ENCODE data around the gene FNIP2. TPM values are rescaled to one million over a fixed set of nuclear protein-coding genes. Genes with fewer than 3 reads are reported as not detected.

FNIP2 gene
- total RNA-seq, 1 experiment from 2014 or later = 5.2 TPM

DNA sequence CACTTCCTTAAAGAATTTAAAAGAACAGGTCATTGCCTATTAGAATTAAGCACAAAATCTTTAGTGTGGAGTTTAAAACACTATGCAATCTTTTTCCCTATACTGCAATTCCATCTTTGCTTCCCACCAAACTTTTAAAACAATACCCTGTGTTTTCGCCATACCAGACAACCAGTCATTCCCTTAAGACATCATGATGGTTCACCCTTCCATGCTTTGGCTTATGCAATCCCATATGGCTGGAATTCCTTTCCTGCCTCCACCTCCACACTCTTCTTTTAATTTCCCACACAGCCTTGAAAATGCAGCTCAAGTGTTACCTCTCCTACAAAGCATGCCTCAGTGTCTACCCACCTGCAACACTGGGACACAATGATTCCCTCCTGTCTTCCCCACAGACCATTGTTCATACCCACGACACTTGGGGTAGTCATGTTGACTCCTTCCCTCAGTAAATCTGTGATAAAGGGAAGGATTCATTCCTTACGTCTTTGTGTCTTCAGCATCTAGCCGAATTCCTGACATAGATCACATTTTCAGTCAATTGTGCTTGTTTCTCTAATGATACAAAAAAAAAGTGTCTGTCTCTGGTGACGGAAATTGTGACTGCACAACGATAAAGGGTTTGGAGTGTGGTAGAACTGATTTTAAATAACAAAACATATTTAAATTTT is 166.3 kb downstream of the FNIP2 start:
- H3F3A ChIP-seq (ENCODE audit: low read length, unreplicated experiment) = no peaks in the 10 kb centered on the region
- H3K27ac ChIP-seq (ENCODE audit: low read length) = no peak overlapping the region
- DNase-seq (no peak), ATAC-seq (no peak)
- POLR2A ChIA-PET (ENCODE audit: unreplicated experiment) = no interaction called here
- no peak overlapping the region for H3K4me3 ChIP-seq (ENCODE audit: low read length)
- H3K9me3 ChIP-seq (ENCODE audit: low read length) = no peaks in the 10 kb centered on the region
- no peaks in the 10 kb centered on the region for H4K20me1 ChIP-seq (ENCODE audit: low read length)
- H3K9me2 ChIP-seq (replicated peaks; ENCODE audit: low read length) = no peaks in the 10 kb centered on the region
- H3K27me3 ChIP-seq (ENCODE audit: low read length) = no peaks in the 10 kb centered on the region
- H3K36me3 ChIP-seq (ENCODE audit: low read depth, low read length) = no peaks in the 10 kb centered on the region
- no peak overlapping the region for H3K9ac ChIP-seq (ENCODE audit: low read length)
- no peak overlapping the region for H2AFZ ChIP-seq (ENCODE audit: low read length)
- H3K4me2 ChIP-seq (ENCODE audit: low read length) = no peak overlapping the region
- H3K79me2 ChIP-seq (ENCODE audit: low read length) = no peaks in the 10 kb centered on the region
- no TSS peak for BruUV-seq (replicated peaks)
- H3K4me1 ChIP-seq (ENCODE audit: insufficient read depth, low read length) = no peaks in the 10 kb centered on the region
- CTCF ChIA-PET = no interaction called here
- intact Hi-C loops (cut with micrococcal nuclease) = no loop called here
- TF ChIP-seq EZH2 (IDR thresholded peaks at IDR 0.05; ENCODE audit: low read length, unreplicated experiment) = no peak
- TF ChIP-seq, protein P1, sequence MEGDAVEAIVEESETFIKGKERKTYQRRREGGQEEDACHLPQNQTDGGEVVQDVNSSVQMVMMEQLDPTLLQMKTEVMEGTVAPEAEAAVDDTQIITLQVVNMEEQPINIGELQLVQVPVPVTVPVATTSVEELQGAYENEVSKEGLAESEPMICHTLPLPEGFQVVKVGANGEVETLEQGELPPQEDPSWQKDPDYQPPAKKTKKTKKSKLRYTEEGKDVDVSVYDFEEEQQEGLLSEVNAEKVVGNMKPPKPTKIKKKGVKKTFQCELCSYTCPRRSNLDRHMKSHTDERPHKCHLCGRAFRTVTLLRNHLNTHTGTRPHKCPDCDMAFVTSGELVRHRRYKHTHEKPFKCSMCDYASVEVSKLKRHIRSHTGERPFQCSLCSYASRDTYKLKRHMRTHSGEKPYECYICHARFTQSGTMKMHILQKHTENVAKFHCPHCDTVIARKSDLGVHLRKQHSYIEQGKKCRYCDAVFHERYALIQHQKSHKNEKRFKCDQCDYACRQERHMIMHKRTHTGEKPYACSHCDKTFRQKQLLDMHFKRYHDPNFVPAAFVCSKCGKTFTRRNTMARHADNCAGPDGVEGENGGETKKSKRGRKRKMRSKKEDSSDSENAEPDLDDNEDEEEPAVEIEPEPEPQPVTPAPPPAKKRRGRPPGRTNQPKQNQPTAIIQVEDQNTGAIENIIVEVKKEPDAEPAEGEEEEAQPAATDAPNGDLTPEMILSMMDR (conservative IDR thresholded peaks at IDR 0.05; ENCODE audit: low read depth, low read length) = no peak
- TF ChIP-seq EZH2phosphoT487 (IDR thresholded peaks at IDR 0.05; ENCODE audit: borderline replicate concordance, low read length) = no peak

GRCh38 chr4:158936238-158936637 is 167.4 kb downstream of the FNIP2 start:
- H2AFZ ChIP-seq (ENCODE audit: low read length) = no peak overlapping the region
- ChIA-PET POLR2A (ENCODE audit: unreplicated experiment) (no interaction called here), CTCF (no interaction called here)
- no peak overlapping the region for H3K4me3 ChIP-seq (ENCODE audit: low read length)
- intact Hi-C loops (cut with micrococcal nuclease) = no loop called here
- no peaks in the 10 kb centered on the region for H3K9me2 ChIP-seq (replicated peaks; ENCODE audit: low read length)
- no peaks in the 10 kb centered on the region for H3K27me3 ChIP-seq (ENCODE audit: low read length)
- H3K79me2 ChIP-seq (ENCODE audit: low read length) = no peaks in the 10 kb centered on the region
- H3K9ac ChIP-seq (ENCODE audit: low read length) = no peak overlapping the region
- no TSS peak for BruUV-seq (replicated peaks)
- H4K20me1 ChIP-seq (ENCODE audit: low read length) = no peaks in the 10 kb centered on the region
- DNase-seq (no peak), ATAC-seq (no peak)
- TF ChIP-seq, protein P1 (conservative IDR thresholded peaks at IDR 0.05; ENCODE audit: low read depth, low read length) = no peak
- TF ChIP-seq EZH2 (IDR thresholded peaks at IDR 0.05; ENCODE audit: low read length, unreplicated experiment) (no peak), EZH2phosphoT487 (IDR thresholded peaks at IDR 0.05; ENCODE audit: borderline replicate concordance, low read length) (no peak)
- H3F3A ChIP-seq (ENCODE audit: low read length, unreplicated experiment) = no peaks in the 10 kb centered on the region
- no peak overlapping the region for H3K4me2 ChIP-seq (ENCODE audit: low read length)
- H3K36me3 ChIP-seq (ENCODE audit: low read depth, low read length) = no peaks in the 10 kb centered on the region
- H3K27ac ChIP-seq (ENCODE audit: low read length) = no peak overlapping the region
- no peaks in the 10 kb centered on the region for H3K4me1 ChIP-seq (ENCODE audit: insufficient read depth, low read length)
- no peaks in the 10 kb centered on the region for H3K9me3 ChIP-seq (ENCODE audit: low read length)

DNA sequence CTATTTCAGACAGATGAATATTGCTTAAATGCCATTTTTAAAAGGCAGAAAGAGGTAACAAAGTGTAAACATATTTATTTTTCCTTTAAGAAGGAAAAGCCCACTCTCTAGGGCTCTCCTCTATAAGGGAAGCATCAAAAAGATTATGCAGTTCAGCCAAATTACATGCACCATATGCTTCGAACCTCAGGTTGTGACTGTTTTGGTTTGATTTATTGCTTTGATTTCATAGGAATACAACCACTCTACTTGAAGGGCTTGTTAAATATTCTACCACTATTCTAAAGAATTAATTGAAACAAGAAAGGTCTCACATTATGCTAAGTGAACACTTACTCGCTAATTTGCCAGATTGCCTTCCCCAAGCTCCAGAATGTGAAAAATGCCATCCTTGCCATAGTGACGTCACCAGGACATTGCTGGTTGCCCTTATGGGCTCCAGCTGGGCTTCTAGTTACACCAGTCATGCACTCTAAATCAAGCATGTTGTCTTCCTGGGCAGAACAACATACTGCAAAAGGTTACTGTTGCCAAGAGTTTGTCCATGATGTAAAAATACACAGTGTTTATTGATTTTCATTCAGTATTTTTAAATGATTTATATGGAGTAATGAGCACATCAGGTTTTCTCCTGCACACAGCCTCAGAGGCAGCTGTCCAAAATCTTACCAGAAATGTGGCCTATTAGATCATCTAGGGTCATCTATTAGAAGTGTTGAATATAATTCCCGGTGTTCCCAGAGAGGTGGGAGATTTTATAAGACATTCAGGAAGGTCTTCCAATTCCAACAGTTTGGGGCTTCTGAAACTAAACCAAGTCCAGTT is 169.6 kb downstream of the FNIP2 start:
- POLR2A ChIA-PET (ENCODE audit: unreplicated experiment) = no interaction called here
- no peaks in the 10 kb centered on the region for H3K36me3 ChIP-seq (ENCODE audit: low read depth, low read length)
- intact Hi-C loops (cut with micrococcal nuclease) = no loop called here
- no peaks in the 10 kb centered on the region for H3K9me2 ChIP-seq (replicated peaks; ENCODE audit: low read length)
- no peaks in the 10 kb centered on the region for H3K4me1 ChIP-seq (ENCODE audit: insufficient read depth, low read length)
- ATAC-seq (no peak), DNase-seq (no peak)
- no peak overlapping the region for H3K27ac ChIP-seq (ENCODE audit: low read length)
- H2AFZ ChIP-seq (ENCODE audit: low read length) = no peak overlapping the region
- H3K9ac ChIP-seq (ENCODE audit: low read length) = no peak overlapping the region
- no TSS peak for BruUV-seq (replicated peaks)
- no peaks in the 10 kb centered on the region for H3F3A ChIP-seq (ENCODE audit: low read length, unreplicated experiment)
- H3K9me3 ChIP-seq (ENCODE audit: low read length) = no peaks in the 10 kb centered on the region
- H3K27me3 ChIP-seq (ENCODE audit: low read length) = no peaks in the 10 kb centered on the region
- no peak overlapping the region for H3K4me3 ChIP-seq (ENCODE audit: low read length)
- CTCF ChIA-PET = no interaction called here
- TF ChIP-seq EZH2 (IDR thresholded peaks at IDR 0.05; ENCODE audit: low read length, unreplicated experiment) (no peak), EZH2phosphoT487 (IDR thresholded peaks at IDR 0.05; ENCODE audit: borderline replicate concordance, low read length) (no peak)
- TF ChIP-seq, protein P1 (conservative IDR thresholded peaks at IDR 0.05; ENCODE audit: low read depth, low read length) = no peak
- no peaks in the 10 kb centered on the region for H3K79me2 ChIP-seq (ENCODE audit: low read length)
- H4K20me1 ChIP-seq (ENCODE audit: low read length) = no peaks in the 10 kb centered on the region
- no peak overlapping the region for H3K4me2 ChIP-seq (ENCODE audit: low read length)

Data from PC-3 (cell line).